Upper lobe of right lung (tissue), 1 donor: ENCODE results near the gene FRMD4A. TPM values are rescaled to one million over a fixed set of nuclear protein-coding genes. Genes with fewer than 3 reads are reported as not detected.

Source experiments
- ATAC-seq: fragments of 200-7000 bp; cut with Tn5 transposase; one replicate; pipeline ENCODE4 v1.9.1; 2020; ENCODE audit warnings: mild to moderate bottlenecking, moderate library complexity
- DNase-seq: peaks from one replicate; pipeline ENCODE4 v3.0.0-alpha.2; 2020
- H3K27ac ChIP-seq: fragments of 200-600 bp; one replicate; pipeline ENCODE4 v1.8.0; 2022
- H3K27me3 ChIP-seq: fragments of 200-600 bp; one replicate; pipeline ENCODE4 v1.8.0; 2022; ENCODE audit warnings: mild to moderate bottlenecking
- H3K36me3 ChIP-seq: fragments of 200-600 bp; one replicate; pipeline ENCODE4 v1.8.0; 2022
- H3K4me1 ChIP-seq: fragments of 200-600 bp; one replicate; pipeline ENCODE4 v1.8.0; 2022
- H3K4me3 ChIP-seq: fragments of 200-600 bp; one replicate; pipeline ENCODE4 v1.8.0; 2022; ENCODE audit warnings: mild to moderate bottlenecking
- H3K9me3 ChIP-seq: fragments of 200-600 bp; one replicate; pipeline ENCODE4 v1.8.0; 2022
- intact Hi-C: fragments of 100-400 bp; cut with DNase I; formaldehyde crosslinking; loops from one replicate; pipeline ENCODE4 v1.11.0; 2022
- total RNA-seq: library from RNA; stranded (reverse); fragmentation: NEBNext Ultra II Directional; extraction: Animal tissue kit (Norgen Biotek cat#: 25700); gene quantifications from one replicate; pipeline ENCODE4 v1.2.1, GENCODE V29; 2021
- TF ChIP-seq, protein P1 (sequence below): fragments of 200-600 bp; IDR thresholded peaks from one replicate; pipeline ENCODE4 v1.8.0; 2022; ENCODE audit warnings: antibody characterized with exemption
- donor health status: DM: no; HTN: yes; CAD: no; lungs with severe emphysema.

The FRMD4A gene
- total RNA-seq, 1 donor from 2014 or later, result 38.3 TPM

- DNase-seq (no peak), ATAC-seq (peak; percentile 9)
- intact Hi-C loops, result no loop called here
- Histone ChIP-seq H3K27ac (no peak overlapping the region), H3K27me3 (peaks cover 14% of the 10 kb centered on the region), H3K36me3 (no peaks in the 10 kb centered on the region), H3K4me3 (no peak overlapping the region), H3K4me1 (no peaks in the 10 kb centered on the region), H3K9me3 (no peaks in the 10 kb centered on the region)
- TF ChIP-seq, protein P1, sequence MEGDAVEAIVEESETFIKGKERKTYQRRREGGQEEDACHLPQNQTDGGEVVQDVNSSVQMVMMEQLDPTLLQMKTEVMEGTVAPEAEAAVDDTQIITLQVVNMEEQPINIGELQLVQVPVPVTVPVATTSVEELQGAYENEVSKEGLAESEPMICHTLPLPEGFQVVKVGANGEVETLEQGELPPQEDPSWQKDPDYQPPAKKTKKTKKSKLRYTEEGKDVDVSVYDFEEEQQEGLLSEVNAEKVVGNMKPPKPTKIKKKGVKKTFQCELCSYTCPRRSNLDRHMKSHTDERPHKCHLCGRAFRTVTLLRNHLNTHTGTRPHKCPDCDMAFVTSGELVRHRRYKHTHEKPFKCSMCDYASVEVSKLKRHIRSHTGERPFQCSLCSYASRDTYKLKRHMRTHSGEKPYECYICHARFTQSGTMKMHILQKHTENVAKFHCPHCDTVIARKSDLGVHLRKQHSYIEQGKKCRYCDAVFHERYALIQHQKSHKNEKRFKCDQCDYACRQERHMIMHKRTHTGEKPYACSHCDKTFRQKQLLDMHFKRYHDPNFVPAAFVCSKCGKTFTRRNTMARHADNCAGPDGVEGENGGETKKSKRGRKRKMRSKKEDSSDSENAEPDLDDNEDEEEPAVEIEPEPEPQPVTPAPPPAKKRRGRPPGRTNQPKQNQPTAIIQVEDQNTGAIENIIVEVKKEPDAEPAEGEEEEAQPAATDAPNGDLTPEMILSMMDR, result no peak
These were observed 436.2 kb downstream of the FRMD4A start for GRCh38 chr10:13894412-13895093.

- H3K36me3 ChIP-seq, result no peaks in the 10 kb centered on the region
- H3K27ac ChIP-seq, result no peak overlapping the region
- intact Hi-C loops, result no loop called here
- TF ChIP-seq, protein P1, result no peak
- DNase-seq (no peak), ATAC-seq (no peak)
- H3K9me3 ChIP-seq, result no peaks in the 10 kb centered on the region
- no peaks in the 10 kb centered on the region for H3K4me1 ChIP-seq
- peaks cover 19% of the 10 kb centered on the region for H3K27me3 ChIP-seq
- H3K4me3 ChIP-seq, result no peak overlapping the region
These were observed 436.8 kb downstream of the FRMD4A start for GRCh38 chr10:13893926-13894325.

DNA sequence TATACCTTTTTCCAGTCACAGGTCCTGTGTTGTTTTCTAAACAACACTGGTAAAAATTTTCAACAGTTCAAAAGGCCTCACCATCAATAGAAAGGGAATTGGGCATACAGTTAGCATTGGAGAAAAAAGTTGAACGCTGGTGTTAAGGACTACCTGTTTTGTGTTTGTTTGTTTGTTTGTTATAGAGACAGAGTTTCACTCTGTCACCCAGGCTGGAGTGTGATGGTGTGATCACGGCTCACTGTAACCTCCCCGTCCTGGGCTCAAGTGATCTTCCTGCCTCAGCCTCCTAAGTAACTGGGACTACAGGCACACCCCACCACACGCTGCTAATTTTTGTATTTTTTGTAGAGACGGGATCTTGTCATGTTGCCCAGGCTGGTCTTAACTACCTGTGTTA is 437.9 kb downstream of the FRMD4A start:
- ATAC-seq, result no peak
- intact Hi-C loops, result no loop called here
- no peaks in the 10 kb centered on the region for H3K9me3 ChIP-seq

GRCh38 chr10:13892001-13892491 is 438.7 kb downstream of the FRMD4A start:
- Histone ChIP-seq H3K27me3 (peaks cover 19% of the 10 kb centered on the region), H3K4me1 (no peaks in the 10 kb centered on the region), H3K36me3 (no peaks in the 10 kb centered on the region), H3K4me3 (peak overlapping the region; percentile 58), H3K9me3 (no peaks in the 10 kb centered on the region), H3K27ac (peak overlapping the region; percentile 49)
- TF ChIP-seq, protein P1, result no peak
- ATAC-seq, result no peak
- intact Hi-C loops, result no loop called here
- DNase-seq, result no peak

More for the DNA sequence above, 437.9 kb downstream of the FRMD4A start:
- no peaks in the 10 kb centered on the region for H3K4me1 ChIP-seq
- H3K27ac ChIP-seq, result no peak overlapping the region
- no peaks in the 10 kb centered on the region for H3K36me3 ChIP-seq
- DNase-seq, result no peak
- no peak overlapping the region for H3K4me3 ChIP-seq
- H3K27me3 ChIP-seq, result peaks cover 19% of the 10 kb centered on the region
- TF ChIP-seq, protein P1, result no peak

- DNase-seq (peak; percentile 79), ATAC-seq (peak; percentile 75)
- Histone ChIP-seq H3K4me1 (no peaks in the 10 kb centered on the region), H3K9me3 (no peaks in the 10 kb centered on the region), H3K4me3 (peak overlapping the region; percentile 58), H3K27ac (peak overlapping the region; percentile 66), H3K27me3 (peaks cover 19% of the 10 kb centered on the region), H3K36me3 (no peaks in the 10 kb centered on the region)
- intact Hi-C loops, result no loop called here
- TF ChIP-seq, protein P1, result no peak
These were observed 439.4 kb downstream of the FRMD4A start for GRCh38 chr10:13891128-13892000.
